ENCODE measurements around the gene LYPD6.

- TF ChIP-seq EZH2 (IDR thresholded peaks at IDR 0.05; ENCODE audit: low read depth, unreplicated experiment) (no peak), CTCF (conservative IDR thresholded peaks at IDR 0.05; ENCODE audit: low read depth in 2 of 2) (no peak), JUNB (IDR thresholded peaks at IDR 0.05; ENCODE audit: unreplicated experiment) (no peak), POLR2AphosphoS5 (IDR thresholded peaks at IDR 0.05; ENCODE audit: low read depth) (no peak), ZNF331 (CRISPR knock-in tag; IDR thresholded peaks at IDR 0.05; ENCODE audit: low read depth) (no peak), ZNF114 (CRISPR knock-in tag; IDR thresholded peaks at IDR 0.05) (no peak), CREB1 (CRISPR knock-in tag; IDR thresholded peaks at IDR 0.05; ENCODE audit: low read depth) (no peak), NANOG (IDR thresholded peaks at IDR 0.05; ENCODE audit: borderline replicate concordance) (no peak), REST (IDR thresholded peaks at IDR 0.05; ENCODE audit: unreplicated experiment) (no peak), EZH2phosphoT487 (IDR thresholded peaks at IDR 0.05; ENCODE audit: unreplicated experiment) (no peak), ETS1 (IDR thresholded peaks at IDR 0.05) (no peak), STAT1 (IDR thresholded peaks at IDR 0.05; ENCODE audit: unreplicated experiment) (no peak)
Measured at GRCh38 chr2:149420053-149420963, 89.9 kb downstream of the LYPD6 start.

Data from GM23338 (cell line).